DMS 273 treated with DMSO at 0.1 percent for 48 hours (cell line): ENCODE data around the gene DRD1.
"Not testable (repeated sequence)": the region's sequence is repeated elsewhere in the genome, so short reads cannot be mapped to it uniquely, and the experiment has no call there.

ENCODE experiments used
- DNase-seq: peaks from one replicate; lab custom pipeline; 2025; lab: John Stamatoyannopoulos, UW

The DRD1 gene

GRCh38 chr5:175467983-175468690, 24.2 kb upstream of the DRD1 start:
- no peak for DNase-seq

DNA sequence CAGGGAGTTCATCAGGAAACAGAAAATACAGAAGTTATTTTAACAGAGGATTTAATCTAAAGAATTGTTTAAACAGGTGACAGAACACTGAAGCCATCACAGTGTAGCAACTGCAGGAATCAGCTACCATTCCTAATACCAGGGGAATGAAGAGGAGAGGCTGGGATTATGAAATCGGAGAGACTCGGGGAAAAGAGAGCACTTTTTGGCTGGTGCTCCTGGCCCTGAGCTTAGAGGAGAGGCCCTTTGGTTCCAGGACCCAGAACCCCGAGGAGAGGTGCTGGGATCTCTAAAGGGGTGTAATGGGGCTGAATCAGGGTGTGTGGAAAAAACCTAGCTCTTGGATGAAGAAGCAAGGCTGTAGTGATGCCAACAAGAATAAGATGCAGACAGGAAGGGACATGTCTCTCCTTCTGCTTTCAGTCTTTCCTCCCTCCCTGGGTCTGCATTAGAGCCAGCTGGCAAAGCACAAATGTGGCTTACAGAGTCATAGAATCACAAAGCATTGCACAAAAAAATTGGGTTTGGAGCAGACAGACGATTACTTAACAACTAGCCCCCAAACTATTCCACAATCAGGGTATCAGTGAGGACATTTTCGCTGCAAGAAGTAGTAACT, 22.8 kb upstream of the DRD1 start:
- no peak for DNase-seq

DNA sequence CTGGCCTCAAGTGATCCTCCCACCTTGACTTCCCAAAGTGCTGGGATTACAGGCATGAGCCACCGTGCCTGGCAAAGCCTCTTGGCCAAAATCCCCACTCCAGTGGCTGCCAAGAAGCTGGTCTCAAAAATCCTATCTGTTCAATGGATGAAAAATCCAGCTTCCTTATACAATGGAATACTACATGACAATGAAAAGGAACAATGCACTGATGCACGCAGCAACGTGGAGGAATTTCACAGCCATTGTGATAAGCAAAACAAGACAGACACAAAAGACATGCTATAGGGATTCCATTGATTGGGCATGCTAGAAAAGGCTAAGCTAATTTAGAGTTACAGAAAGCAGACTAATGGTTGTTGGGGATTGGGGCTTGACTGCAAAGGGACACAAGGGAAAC, 21.3 kb upstream of the DRD1 start:
- DNase-seq, result no peak

DNA sequence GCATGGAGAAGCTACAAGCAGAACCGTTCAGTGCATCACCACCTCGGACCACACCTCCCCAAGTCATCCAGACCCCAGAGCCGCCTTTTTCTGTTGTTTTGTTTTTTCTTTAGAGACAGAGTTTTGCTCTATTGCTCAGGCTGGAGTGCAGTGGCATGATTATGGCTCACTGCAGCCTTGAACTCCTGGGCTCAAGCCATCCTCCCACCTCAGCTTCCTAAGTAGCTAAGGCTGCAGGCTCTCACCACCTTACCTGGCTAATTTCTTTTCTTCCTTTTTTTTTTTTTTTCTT, 20.9 kb upstream of the DRD1 start:
- DNase-seq, result no peak

- DNase-seq, result no peak
Observed at GRCh38 chr5:175464074-175464941, 20.3 kb upstream of the DRD1 start.

DNA sequence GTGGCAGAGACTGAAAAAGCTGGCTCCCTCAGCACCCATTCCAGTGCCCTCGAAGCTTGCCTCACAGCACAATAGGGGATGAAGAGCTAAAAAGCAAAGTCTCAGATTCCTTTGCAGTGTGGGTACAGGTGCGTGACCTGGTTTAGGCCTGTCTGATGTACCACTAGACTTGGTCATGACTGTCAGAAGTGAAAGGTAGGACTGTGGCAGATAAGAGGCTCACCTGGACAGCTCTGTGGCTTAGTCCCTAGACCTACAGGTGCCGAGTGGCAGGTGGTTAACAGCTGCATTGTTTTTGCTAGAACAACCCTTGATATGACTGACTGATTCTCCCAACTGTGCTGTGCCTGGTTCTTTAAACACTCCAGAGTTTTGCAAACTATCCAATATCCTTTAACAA, 19.7 kb upstream of the DRD1 start:
- no peak for DNase-seq

DNA sequence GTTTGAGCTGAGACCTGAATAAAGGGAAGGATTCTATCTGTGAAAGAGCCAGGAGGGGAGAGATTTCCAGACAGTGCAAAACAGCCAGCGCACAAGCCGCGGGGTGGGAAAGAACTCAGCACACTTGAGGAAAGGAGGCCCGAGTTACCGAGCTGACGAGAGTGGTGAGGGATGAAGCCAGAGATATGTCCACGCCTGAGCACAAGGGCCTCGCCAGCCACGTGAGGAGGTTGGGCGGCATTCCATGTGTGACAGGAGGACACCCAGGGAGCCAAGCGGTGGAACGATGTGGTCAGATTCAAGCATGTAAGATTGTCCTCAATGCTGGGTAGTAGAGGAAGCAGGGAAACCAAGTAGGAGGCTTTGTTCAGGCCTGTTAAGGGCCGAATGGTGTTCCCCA, 17.4 kb upstream of the DRD1 start:
- no peak for DNase-seq

DNA sequence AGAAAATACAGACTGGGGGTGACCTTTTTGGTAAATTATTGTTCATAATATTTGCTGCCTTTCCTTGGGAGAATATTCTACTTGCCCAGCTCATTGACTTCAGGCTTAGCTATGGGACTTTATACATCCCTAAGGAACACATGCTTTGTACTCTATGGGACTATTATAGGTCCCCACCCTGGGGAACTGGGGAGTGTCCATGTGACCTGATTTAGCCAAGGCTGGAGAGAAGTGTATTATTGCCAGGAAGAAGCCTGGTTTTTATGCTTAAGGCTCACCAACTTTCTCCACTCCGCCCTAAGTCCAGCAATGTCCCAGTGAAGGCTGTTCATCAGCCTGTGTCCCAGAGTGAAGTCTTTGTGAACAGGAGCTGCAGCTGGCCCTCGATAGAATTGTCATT, 16.6 kb upstream of the DRD1 start:
- DNase-seq, result no peak

DNA sequence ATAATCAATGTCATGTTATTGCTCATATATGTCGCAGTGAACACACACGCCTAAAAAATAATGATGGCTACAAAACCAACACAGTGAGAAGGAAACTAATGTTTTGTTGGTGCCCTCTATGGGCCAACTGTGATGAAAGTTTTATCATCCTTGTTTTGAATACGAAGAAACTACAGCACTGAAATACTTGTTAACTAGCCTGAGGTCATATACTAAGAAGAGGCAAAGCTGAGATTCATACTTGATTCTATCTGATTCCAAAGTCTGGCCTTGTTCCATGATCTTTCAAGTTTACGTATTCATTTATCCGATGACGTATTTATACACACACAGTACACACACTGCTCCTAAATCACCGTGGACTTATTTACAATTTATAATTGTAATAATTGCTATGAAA, 16.1 kb upstream of the DRD1 start:
- DNase-seq, result no peak

GRCh38 chr5:175457466-175457865, 13.5 kb upstream of the DRD1 start:
- no peak for DNase-seq

DNA sequence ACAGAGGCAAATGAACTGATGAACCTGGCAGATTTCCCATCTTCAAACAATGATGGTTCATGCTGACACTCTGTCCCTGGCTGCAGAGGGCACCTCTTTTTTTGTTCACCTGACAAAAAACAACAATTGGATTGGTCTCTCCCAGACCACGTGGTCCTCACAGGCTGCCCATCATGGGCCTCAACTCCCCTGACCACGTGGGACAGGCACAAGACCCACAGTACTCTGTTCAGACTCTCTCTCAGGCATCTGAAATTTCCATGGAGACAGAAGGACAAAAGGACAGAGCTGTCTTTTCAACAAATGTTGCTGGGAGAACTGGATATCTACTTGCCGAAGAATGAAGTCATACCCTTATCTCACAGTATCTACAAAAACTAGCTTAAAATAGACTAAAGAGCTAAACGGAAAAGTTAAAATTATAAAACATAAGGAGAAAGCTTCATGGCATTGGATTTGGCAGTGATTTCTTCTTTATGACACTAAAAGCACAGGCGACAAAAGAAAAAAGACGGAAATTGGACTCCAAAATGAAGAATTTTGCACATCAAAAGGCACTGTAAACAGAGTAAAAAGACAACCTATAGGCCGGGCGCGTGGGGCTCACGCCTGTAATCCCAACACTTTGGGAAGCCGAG, 12.2 kb upstream of the DRD1 start:
- no peak for DNase-seq

DNA sequence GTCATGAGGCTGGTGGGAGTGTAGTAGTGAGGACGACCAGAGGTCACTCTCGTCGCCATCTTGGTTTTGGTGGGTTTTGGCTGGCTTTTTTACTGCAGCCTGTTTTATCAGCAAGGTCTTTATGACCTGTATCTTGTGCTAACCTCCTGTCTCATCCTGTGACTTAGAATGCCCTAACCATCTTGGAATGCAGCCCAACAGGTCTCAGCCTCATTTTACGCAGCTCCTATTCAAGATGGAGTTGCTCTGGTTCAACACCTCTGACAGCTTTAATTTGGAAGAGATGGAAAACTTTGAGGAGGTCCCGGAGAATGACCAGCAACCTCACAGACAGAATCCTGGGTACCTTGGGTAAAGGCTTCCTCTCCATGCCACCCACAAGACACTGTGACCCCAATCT, 10.4 kb upstream of the DRD1 start:
- DNase-seq, result not testable (repeated sequence)

GRCh38 chr5:175452166-175452565, 8.2 kb upstream of the DRD1 start:
- DNase-seq, result no peak

GRCh38 chr5:175448276-175448675, 4.3 kb upstream of the DRD1 start:
- DNase-seq, result no peak

DNA sequence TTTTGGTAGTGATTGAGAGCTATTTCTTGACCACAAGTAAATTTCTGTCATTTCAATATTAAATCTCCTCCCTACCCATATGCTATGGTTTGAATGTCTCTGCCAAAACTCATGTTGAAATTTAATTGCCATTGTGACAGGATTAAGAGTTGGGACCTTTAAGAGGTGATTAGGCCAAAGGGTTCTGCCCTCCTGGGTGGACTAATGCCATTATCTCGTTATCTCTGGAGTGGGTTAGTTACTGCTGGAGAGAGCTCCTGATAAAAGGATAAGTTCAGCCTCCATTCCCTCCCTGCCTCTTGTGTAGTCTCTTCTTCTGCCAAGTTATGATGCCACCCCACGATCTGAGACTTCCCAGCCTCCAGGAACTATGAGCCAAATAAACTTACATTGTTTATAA, 3.6 kb upstream of the DRD1 start:
- DNase-seq, result no peak

- DNase-seq, result not testable (repeated sequence)
Observed at GRCh38 chr5:175446378-175446777, 2.4 kb upstream of the DRD1 start.

DNA sequence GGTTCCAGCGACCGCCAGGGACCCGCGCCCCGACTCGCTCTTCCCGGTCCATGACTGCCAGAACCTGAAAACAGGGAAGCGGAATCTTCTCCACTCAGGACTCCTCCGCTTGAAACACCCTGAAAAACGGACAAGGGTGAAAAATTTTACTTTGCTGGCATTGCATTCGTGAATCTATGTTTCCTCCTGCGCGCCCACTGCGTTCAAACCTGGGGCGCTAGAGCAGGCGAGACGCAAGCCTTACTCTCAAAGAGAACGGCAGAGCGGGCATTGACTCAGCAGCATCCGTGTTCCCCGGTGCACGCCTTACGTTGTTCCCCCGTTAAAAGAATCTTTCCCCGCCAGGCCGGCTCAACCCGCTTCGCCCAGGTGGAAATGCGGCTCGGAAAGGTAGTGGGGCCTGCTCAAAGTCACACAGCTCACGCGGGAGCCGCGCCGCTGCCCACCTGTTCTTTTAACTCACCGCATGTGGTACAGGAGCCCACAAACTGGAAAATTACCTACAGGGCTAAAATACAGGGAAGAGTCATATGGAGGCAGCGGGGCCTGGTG, 999 bp upstream of the DRD1 start:
- no peak for DNase-seq

DNA sequence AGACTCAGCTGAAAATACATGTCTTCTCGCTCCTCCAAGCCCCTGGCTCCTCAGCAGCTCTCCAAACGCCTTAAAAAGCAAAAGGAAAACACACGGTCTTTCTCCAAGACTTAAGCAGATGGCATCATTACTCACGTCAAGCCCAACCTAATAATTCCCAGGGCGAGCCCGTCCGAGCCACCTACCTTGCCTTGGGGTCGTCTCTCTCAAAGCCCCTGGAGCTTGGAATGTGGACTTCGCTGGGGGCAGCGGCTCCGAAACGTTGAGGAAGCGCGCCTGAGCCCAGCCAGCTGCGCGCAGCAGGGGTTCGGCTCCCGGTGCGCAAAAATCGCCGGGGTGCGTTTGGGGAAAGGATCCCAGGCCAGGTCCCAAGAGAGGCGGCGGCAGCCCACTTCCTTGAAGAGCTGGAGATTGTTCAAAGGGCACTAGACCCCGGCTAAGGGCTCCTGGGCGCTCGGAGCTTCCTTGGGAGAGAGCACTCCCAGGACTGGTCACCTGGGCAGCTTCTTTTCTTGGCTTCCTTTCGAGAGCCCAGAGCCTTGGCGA, 395 bp downstream of the DRD1 start:
- DNase-seq, result no peak

DNA sequence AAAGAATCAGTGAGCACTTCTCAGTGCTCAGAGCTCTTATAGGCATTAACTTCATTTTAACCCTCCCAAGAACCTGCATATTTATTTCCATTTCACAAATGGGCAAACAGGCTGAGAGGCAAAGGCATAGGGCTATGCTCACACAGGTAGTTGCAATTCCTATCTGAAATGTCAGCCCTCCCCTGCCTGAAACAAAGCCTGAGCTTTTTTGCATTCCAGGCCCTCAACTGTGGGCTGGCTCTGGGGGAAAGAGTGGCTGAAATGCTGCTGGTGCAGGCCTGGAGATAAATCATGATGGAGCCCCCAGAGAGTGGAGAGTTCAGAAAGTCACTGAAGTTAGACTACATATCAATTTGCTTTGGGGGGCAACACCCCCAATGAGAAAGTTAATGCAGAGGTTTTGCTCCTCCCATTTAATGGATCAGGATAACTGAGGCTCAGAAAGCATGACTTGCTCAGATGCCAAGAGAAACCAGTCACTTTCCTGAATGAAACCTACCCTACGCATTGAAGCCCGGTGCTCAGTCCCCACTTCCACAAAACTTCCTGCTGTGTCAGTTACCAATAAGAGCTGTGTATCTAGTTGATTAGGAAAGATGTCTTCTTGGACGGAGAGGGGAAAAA, 5.6 kb downstream of the DRD1 start:
- DNase-seq, result no peak

DNA sequence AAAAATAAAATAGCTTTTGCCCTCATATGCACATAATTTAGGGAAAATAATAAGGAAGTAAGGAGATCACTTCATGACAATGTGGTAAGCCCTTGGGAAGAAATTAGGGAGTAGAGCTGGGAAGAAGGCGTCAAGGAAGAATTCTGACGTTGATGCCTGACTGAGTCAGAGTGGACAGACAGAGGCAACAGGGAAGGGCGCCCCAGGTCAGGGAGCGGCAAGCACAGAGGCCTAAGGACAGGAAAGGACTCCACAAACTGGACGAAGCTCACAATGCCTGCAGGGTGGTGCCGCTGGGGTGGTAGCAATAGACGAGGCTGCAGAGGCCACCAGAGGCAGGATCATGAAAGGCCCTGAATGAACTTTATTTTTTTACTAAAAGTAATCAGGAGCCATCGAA, 7.6 kb downstream of the DRD1 start:
- no peak for DNase-seq

GRCh38 chr5:175434800-175435199, 9.2 kb downstream of the DRD1 start:
- no peak for DNase-seq

GRCh38 chr5:175427762-175428161, 16.2 kb downstream of the DRD1 start:
- no peak for DNase-seq
